ENCODE data around the gene ARPC2. TPM values are rescaled to one million over a fixed set of nuclear protein-coding genes. Genes with fewer than 3 reads are reported as not detected.

The ARPC2 gene
- total and polyA plus RNA-seq, 2 experiments from 2014 or later, result 312 to 436 TPM

- Histone ChIP-seq H2AFZ (no peak overlapping the region), H3K79me2 (no peaks in the 10 kb centered on the region), H3K27ac (peak overlapping the region; percentile 50), H3K36me3 (replicated peaks; ENCODE audit: insufficient read depth, low read depth) (no peaks in the 10 kb centered on the region), H3K4me2 (no peak overlapping the region), H3K9me2 (replicated peaks; ENCODE audit: insufficient read depth) (no peaks in the 10 kb centered on the region), H4K20me1 (ENCODE audit: insufficient read depth, poor library complexity, severe bottlenecking) (no peaks in the 10 kb centered on the region), H3K27me3 (no peaks in the 10 kb centered on the region), H3K4me3 (no peak overlapping the region), H3K4me1 (ENCODE audit: insufficient read depth) (peaks cover 12% of the 10 kb centered on the region), H3K9me3 (ENCODE audit: low read depth) (no peaks in the 10 kb centered on the region)
- peak; percentile 52 for DNase-seq (ENCODE audit: low spot score)
- no peak for TF ChIP-seq CTCF (IDR thresholded peaks at IDR 0.05; ENCODE audit: poor library complexity)
- no peak for TF ChIP-seq EZH2phosphoT487 (IDR thresholded peaks at IDR 0.05; ENCODE audit: low read depth, severe bottlenecking, unreplicated experiment)
- no peak for TF ChIP-seq EZH2 (IDR thresholded peaks at IDR 0.05; ENCODE audit: borderline replicate concordance)
- WGBS (ENCODE audit: low lambda C conversion rate, missing lambda C conversion rate), result 75% methylated on average over 8 of the region's 9 CpGs
Observed at GRCh38 chr2:218180467-218181114, 36.4 kb upstream of the ARPC2 start.

GRCh38 chr2:218184331-218184730, 32.7 kb upstream of the ARPC2 start:
- Histone ChIP-seq H3K27ac (no peak overlapping the region), H3K4me2 (no peak overlapping the region)
- TF ChIP-seq CTCF (IDR thresholded peaks at IDR 0.05; ENCODE audit: poor library complexity) (no peak), EZH2phosphoT487 (IDR thresholded peaks at IDR 0.05; ENCODE audit: low read depth, severe bottlenecking, unreplicated experiment) (no peak), EZH2 (IDR thresholded peaks at IDR 0.05; ENCODE audit: borderline replicate concordance) (no peak)

GRCh38 chr2:218186355-218186766, 30.6 kb upstream of the ARPC2 start:
- DNase-seq (ENCODE audit: low spot score), result peak; percentile 88
- Histone ChIP-seq H3K4me2 (peak overlapping the region; percentile 63), H2AFZ (peak overlapping the region; percentile 42)

More at GRCh38 chr2:218184331-218184730, 32.7 kb upstream of the ARPC2 start:
- WGBS (ENCODE audit: low lambda C conversion rate, missing lambda C conversion rate), result 100% methylated on average over 1 of the region's 1 CpG
- Histone ChIP-seq H3K4me1 (ENCODE audit: insufficient read depth) (peaks cover 12% of the 10 kb centered on the region), H4K20me1 (ENCODE audit: insufficient read depth, poor library complexity, severe bottlenecking) (no peaks in the 10 kb centered on the region), H3K79me2 (no peaks in the 10 kb centered on the region), H3K36me3 (replicated peaks; ENCODE audit: insufficient read depth, low read depth) (no peaks in the 10 kb centered on the region), H2AFZ (no peak overlapping the region), H3K9me3 (ENCODE audit: low read depth) (no peaks in the 10 kb centered on the region), H3K27me3 (no peaks in the 10 kb centered on the region), H3K4me3 (no peak overlapping the region), H3K9me2 (replicated peaks; ENCODE audit: insufficient read depth) (no peaks in the 10 kb centered on the region)
- no peak for DNase-seq (ENCODE audit: low spot score)

More at GRCh38 chr2:218186355-218186766, 30.6 kb upstream of the ARPC2 start:
- Histone ChIP-seq H3K4me1 (ENCODE audit: insufficient read depth) (peaks cover 1% of the 10 kb centered on the region), H4K20me1 (ENCODE audit: insufficient read depth, poor library complexity, severe bottlenecking) (no peaks in the 10 kb centered on the region), H3K9me3 (ENCODE audit: low read depth) (no peaks in the 10 kb centered on the region), H3K79me2 (no peaks in the 10 kb centered on the region), H3K27ac (peak overlapping the region; percentile 62), H3K36me3 (replicated peaks; ENCODE audit: insufficient read depth, low read depth) (no peaks in the 10 kb centered on the region), H3K27me3 (no peaks in the 10 kb centered on the region), H3K9me2 (replicated peaks; ENCODE audit: insufficient read depth) (no peaks in the 10 kb centered on the region), H3K4me3 (no peak overlapping the region)
- TF ChIP-seq EZH2phosphoT487 (IDR thresholded peaks at IDR 0.05; ENCODE audit: low read depth, severe bottlenecking, unreplicated experiment) (no peak), CTCF (IDR thresholded peaks at IDR 0.05; ENCODE audit: poor library complexity) (peak; percentile 71), EZH2 (IDR thresholded peaks at IDR 0.05; ENCODE audit: borderline replicate concordance) (no peak)
- WGBS (ENCODE audit: low lambda C conversion rate, missing lambda C conversion rate), result 42% methylated on average over 8 of the region's 8 CpGs

Data from hepatocyte (in vitro differentiated cells).